GDM1 (cell line): Measurements from ENCODE around the gene CPT2.
"Not testable (repeated sequence)": the region's sequence is repeated elsewhere in the genome, so short reads cannot be mapped to it uniquely, and the experiment has no call there.

Source experiments
- DNase-seq: peaks from one replicate; lab custom pipeline; 2025; lab: John Stamatoyannopoulos, UW

The CPT2 gene

DNA sequence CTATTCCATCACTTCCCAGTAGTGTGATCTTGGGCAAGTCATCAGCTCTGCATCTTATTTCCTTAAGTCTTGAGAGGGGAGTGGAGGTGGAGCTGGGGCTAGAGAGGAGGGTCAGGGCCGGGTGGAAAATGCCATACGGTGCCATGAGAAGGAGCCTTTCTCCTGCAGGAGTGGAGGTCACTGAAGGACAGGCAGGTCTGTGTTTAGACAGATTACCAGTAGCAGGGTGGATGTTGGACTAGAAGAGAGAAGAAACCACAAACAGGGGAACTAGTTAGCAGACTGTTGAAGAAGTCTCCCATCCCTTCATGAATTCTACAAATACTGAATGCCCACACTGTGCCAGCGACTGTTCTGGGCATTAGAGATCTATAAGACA lies 13.9 kb upstream of the CPT2 start:
- DNase-seq, result no peak

DNA sequence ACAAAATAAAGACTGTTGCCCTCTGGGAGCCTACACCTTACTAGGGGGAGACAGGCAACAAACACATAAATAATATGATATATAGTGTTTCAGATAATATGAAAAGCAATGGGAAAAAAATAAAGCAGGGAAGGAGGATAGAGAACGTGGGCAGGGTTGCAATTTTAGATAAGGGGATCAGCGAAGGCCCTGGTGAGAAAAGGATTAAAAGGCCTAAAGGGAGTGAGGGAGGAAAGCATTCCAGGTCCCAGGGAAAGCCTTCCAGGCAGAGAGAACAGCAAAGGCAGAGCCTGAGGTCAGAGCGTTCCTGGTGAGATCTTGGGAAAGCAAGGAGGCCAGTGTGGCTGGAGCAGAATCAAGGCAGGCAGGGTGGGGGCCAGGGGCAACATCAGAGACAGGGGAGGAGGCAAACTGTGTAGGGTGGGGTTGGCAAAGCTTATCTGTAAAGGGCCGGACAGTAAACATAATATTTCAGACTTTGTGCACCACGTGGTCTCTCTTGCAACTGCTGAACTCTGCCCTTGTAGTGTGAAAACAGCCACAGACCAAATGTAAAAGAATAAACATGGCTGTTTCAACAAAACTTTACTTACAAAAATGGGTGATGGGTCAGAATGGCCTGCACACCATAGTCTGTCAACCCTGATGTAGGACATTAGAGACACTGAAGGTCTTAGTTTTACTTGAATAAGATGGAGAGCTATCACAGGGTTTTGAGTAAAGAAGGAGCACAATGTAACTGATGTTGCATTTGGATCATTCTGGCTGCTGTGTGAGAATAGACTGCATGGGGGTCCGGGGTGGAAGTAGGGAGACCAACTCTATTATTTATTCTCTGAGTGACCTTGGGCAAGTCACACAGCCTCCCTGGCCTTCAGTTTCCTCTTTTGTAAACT lies 13.3 kb upstream of the CPT2 start:
- no peak for DNase-seq

DNA sequence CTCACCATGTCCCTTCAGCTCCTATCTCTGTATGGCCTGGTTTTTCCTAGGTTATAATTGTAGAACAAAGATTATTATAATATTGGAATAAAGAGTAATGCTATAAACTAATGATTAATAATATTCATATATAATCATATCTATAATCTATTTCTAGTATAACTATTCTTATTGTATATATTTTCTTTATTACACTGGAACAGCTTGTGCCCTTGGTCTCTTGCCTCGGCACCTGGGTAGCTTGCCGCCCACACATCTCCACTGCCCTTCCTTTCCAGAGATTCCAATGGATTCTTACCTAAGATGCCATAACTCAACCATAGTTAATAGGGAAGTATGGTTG lies 10.7 kb upstream of the CPT2 start:
- DNase-seq, result not testable (repeated sequence)

DNA sequence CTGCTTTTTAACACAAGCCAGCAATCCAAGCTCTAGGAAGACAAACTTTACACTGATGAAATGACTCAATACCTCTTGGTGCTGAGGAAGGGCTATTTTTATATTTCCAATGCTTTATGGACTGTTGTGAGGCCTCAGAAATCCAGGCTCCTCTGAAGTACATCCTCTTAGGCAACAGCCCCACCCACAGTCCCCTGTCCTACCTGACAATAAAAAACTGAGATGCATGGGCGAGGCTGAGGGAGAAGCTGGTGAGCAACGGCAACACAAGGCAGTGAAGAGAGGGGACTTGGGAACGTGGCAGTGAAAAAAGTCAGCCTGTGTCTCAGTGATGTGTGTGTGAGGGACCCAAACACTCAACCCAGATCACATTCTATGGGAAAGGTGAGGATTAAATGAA lies 10.1 kb upstream of the CPT2 start:
- DNase-seq, result no peak

DNA sequence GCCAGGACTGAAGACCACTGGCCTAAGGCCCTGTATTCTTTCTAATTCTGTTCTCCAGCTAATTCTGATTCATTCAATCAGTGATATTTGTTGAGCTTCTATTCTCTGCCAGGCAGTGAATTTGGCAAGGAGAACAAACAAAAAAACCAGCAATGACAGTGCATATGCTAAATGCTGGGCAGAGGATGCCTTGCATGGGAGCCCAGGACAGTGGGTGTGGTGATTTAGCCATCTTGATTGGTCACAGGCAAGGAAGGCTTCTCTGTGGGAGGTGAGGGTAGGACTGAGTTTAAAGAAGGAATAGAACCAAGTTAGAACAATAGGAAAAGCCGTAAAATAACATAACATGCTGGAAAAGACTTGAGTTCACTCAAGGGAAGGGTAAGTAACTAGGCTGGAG lies 9.2 kb upstream of the CPT2 start:
- DNase-seq, result no peak

DNA sequence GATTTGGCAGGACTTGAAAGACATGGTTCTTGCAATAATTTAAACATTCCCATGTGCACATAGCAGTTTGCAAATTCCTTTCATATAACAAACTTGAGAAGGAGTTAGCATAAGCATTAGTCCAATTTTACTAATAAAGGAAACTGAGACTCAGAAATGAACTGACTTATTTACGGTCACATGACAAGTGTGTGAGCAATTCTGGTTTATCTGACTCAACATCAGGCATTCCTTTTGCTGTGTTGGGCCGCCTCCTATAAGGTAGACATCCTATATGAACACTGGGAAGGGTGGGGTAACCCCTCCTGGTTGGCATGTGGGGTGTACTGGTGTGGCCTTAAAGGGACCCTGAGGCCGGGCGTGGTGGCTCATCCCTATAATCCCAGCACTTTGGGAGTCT lies 8.5 kb upstream of the CPT2 start:
- no peak for DNase-seq

DNA sequence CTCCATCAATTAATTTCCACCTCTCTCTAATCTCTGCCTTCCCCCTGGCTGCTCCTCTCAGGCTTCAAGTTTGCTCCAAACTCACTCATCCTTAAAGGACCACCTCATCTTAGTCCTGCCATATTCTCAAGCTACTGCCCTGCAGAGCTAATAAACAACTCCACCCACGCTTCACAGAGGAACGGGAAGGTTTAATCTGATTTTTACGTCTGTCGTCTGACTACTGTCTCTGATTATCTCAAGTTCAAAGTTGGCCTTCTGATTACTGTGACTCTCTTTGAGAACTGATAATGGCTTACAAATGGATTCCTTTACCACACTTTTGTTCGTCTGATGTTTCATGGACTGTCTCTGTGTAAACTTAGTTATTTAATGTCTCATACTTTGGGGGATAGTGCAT lies 7.6 kb upstream of the CPT2 start:
- DNase-seq, result no peak

DNA sequence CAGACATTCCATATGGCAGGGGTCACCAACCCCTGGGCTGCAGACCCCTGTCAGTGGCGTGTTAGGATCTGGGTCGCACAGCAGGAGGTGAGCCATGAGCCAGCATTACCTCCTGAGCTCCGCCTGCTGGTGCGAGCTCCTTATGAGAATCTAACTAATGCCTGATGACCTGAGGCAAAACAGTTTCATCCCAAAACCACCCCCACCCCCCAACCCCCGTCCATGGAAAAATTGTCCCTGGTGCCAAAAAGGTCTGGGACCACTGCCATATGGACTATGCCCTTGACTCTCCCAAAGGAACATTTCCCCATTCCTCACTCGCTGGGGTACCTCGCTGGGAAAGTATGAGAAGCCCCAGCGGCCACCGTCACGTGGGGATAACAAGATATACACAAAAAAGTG lies 6.4 kb upstream of the CPT2 start:
- DNase-seq, result no peak

DNA sequence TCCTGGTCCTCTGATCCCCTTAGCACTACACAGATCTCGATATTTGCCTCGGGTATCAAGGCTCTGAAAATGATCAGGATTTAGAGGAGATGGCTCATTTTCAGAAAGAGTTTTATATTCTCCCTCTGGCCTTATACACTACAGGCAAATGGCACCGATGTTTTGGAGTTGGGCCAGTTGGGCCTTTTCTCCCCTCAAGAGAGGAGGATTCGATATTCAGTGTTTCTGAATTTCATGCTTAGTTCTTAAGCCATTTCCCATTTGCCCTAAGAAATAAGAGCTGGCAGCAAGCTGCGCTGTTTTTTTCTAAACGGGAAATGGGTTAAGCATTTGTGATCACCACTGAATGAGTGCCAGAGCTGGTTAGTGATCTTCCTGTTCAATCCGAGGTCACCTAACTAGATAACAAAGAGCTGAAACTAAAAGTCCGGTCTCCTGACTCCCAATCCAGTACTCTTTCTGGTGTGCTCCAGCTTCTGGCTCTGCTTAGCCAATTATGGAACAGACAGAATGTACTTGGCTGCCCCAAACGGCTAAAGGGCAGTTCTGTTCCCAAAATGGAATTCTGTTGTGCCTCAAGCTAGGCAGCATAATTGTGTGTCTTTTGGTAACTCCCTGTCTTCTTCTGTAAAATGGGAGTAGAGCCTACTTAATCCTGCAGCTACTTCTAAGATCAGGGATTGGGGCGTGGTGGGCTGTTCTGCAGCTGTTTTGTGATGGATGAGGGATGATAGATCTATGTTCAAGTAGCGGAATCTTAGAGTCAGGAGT lies 1.2 kb upstream of the CPT2 start:
- no peak for DNase-seq

DNA sequence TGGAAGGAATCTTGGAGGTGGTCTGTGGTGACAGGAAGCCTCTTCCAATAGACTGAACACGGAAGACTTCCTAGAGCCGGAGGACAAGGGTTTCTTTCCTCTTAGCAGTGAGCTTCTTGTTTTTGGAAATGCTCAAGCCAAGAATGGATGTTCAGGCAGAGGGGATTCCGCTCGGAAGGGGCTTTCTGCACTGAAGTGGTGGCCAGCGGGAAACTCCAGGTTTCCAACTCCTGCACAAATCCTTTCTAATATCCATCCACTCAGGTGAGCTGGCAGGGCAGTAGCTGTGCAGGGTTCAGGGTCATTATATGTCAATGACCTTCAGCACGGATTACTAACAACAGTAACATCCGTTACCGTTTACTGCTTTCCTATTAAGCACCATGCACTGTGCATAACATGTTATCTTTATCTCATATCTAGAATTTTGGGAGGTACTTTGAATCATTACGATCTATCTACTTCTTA lies 573 bp upstream of the CPT2 start:
- DNase-seq, result no peak

DNA sequence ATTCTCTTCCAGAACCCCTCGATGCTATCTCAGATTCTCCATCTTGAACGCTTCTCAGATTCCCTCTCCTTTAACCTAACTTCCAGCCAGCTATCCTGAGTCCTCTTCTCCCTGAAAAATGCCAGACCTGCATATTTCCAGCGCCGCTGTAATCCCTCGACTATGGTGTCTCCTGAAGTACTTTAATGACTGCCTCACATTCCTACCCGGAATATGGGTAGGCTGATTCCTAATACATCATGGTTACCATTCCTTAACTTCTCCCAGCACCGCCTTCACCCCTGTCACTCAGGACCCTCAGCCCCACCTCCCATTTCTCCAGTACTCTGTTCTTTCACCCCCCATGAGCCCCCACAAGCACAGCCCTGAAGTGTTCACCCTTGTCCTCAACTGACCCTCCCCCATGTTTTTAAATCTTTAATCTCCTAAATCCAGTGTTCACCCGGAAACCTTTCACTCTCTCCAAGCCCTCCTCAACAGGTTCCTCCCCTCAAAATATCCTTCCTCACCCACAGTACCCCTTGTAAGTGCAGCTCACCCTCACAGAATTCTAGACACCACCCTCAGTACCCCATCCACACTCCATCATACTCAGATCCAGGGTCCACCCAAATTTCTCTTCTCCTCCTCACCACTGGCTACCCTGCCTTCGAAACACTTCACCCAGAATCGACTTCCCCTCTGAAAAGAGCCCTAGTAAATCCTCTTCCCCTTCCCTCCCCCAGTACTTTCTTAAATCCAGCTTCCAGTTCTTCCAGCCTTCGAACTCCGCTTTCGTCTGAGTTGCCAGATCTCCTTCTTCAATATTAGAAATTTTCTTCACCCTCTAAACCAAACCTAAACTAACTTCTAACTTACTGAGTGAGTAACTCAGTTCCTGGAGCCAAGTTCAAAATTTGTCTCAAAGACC lies 922 bp downstream of the CPT2 start:
- DNase-seq, result peak; percentile 10

DNA sequence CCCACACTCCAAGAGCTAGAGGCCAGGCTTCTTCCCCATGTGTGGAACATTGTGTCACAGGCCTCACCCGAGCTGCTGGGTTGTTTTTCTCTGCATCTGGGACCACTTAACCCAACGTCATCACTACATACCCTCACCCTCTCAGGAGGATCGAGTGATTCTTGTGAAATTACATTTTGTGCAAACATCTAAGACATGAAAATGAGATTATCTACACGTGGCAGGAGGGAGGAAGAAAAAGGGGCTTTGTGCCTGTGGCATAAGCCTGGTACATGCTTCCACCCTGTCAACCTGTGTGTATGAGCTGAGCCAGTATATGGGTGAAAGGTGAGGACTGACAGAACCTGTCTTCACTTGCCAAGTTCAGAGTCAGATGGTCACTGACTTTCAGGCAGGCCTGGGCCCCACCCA lies 1.6 kb downstream of the CPT2 start:
- DNase-seq, result no peak

DNA sequence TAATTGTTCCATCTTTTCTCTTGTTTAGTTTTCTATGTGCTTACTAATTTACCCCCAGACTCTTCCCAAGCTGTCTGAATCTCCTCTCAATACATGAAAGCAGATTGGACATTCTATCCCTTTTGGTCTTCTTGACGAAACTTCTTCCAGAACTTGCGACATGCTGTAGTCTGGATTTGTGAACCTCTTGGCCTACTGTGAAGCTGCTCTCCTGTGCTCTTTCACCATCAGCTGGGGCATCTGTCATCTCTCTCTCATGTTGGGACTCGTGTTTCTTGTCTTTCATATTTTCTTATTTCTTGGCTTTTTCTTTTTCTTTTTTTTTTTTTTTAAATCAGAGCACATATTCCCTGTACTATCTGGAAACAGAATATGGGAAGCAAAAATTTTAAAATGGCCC lies 6.8 kb downstream of the CPT2 start:
- no peak for DNase-seq

DNA sequence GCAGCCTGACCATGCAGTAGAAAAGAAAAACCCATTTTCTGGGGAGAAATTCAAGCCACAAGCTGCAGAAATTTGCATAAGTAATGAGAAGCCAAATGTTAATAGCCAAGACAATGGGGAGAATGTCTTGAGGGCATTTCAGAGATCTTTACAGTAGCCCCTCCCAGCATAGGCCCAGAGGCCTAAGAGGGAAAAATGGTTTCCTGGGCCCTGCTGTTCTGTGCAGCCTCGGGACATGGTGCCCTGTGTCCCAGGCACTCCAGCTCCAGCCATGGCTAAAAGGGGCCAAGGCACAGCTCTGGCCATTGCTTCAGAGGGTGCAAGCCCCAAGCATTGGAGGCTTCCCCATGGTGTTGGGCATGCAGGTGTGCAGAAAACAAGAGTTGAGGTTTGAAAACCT lies 8.9 kb downstream of the CPT2 start:
- not testable (repeated sequence) for DNase-seq

DNA sequence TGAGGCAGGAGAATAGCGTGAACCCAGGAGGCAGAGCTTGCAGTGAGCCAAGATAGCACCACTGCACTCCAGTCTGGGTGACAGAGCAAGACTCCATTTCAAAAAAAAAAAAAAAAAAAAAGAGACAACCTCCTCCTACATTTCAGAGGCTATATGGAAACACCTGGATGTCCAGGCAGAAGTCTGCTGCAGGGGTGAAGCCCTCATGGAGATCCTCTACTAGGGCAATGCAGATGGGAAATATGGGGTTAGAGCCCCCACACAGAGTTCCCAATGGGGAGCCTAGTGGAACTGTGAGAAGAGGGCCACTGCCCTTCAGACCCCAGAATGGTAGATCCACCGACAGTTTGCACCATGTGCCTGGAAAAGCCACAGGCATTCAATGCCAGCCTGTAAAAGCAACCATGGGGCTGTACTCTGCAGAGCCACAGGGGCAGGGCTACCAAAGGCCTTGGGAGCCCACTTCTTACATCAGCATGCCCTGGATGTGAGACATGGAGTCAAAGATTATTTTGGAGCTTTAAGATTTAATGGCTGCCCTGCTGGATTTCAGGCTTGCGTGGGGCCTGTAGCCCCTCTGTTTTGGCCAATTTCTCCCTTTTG lies 9.6 kb downstream of the CPT2 start:
- not testable (repeated sequence) for DNase-seq

DNA sequence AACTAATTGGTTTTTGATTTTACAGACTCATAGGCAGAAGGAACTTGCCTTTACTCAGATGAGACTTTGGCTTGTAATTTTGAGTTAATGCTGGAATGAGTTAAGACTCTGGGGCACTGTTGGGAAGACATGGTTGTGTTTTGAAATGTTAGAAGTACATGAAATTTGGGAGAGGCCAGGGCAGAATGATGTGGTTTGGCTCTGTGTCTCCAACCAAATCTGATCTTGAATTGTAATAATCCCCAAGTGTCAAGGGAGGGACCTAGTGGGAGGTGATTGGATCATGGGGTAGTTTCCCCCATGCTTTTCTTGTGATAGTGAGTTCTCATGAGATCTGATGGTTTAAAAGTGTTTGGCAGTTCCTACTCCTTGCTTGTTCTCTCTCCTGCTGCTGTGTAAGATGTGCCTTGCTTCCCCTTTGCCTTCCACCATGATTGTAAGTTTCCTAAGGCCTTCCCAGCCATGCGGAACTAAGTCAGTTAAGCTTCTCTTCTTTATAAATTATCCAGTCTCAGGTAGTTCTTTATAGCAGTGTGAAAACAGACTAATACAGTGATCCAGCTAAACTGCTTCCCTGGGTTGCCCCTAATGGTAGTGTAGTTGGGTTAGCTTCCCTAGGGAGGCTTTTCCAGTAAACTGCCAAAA lies 10.2 kb downstream of the CPT2 start:
- no peak for DNase-seq

DNA sequence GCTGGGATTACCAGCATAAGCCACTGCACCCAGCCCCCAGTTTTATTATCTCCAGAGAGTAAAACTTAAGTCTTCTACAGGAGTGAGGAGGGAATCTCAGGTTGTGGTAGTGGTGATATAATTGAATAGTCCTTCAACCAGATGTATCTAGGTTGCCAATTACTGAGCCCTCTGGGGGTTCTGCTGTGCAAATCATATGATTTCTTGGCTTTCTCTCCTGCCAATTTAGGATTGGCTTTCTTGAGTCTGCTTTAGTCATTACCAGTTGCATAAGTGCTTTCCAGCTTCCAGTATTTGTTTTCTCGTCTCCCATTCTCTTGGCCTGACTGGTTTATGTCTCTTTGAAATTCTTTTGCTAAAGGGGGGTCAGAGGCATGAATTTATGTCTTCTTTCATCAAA lies 11.1 kb downstream of the CPT2 start:
- DNase-seq, result no peak

DNA sequence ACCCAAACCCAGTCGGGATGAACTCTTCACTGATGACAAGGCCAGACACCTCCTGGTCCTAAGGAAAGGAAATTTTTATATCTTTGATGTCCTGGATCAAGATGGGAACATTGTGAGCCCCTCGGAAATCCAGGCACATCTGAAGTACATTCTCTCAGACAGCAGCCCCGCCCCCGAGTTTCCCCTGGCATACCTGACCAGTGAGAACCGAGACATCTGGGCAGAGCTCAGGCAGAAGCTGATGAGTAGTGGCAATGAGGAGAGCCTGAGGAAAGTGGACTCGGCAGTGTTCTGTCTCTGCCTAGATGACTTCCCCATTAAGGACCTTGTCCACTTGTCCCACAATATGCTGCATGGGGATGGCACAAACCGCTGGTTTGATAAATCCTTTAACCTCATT lies 13.7 kb downstream of the CPT2 start:
- DNase-seq, result no peak

DNA sequence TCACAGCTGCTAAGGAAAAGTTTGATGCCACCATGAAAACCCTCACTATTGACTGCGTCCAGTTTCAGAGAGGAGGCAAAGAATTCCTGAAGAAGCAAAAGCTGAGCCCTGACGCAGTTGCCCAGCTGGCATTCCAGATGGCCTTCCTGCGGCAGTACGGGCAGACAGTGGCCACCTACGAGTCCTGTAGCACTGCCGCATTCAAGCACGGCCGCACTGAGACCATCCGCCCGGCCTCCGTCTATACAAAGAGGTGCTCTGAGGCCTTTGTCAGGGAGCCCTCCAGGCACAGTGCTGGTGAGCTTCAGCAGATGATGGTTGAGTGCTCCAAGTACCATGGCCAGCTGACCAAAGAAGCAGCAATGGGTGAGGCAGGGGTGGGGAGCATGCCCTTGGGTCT lies 14.3 kb downstream of the CPT2 start:
- DNase-seq, result no peak

DNA sequence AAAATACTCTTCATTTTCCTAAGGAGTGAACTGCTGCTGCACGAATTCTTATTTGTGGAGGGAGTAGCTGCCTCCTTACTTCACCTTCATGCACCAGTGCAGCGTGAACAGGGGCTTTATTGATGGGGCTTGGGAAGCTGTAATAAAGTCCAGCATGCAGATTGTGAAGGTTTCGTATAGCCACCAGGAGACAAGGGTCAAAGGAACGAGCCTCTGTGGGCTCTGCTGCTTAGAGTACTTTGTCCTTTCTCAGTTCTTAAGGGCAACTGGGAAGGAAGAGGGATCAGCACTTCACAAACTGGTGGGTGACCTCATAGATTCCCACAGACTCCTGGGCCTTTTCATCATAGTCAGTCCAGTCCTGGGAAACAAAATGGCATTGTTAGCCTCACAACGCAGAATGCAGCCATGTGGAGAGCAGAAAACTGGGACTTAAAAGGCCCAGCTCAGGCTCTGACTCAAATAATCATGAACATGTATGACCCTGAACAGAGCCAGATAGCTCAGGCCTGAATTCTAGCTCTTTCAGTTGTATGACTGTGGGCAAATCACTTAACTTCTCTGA lies 17.8 kb downstream of the CPT2 start:
- DNase-seq, result no peak

DNA sequence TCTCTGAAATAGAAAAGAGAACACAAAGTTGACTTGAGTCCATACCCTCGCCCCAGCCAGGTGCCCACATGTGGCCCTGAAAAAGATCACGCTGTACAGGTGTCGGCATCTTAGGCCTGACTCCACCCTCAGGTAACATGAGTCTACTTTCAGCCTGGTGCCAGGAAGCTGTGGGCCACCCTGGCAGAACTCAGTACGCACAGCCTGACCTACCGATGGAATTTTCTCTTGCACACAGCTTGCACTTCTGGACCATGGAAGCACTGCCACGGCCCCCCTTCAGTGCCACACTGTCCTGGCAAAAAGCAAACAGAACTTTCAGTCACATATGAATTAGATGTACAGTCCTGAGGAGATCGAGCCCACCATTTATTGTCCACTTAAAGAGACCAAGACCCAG lies 21.6 kb downstream of the CPT2 start:
- DNase-seq, result no peak
